Nephron progenitor cell (in vitro differentiated cells): Measurements from ENCODE around the gene IBTK.

ENCODE experiments used
- DNase-seq: peaks from one replicate; pipeline ENCODE4 v3.0.0; 2021
- H3K27ac Mint-ChIP-seq: 2 replicates; pipeline ENCODE4 v1.8.0; 2021; ENCODE audit warnings: mild to moderate bottlenecking, moderate library complexity, mixed read lengths
- H3K27me3 Mint-ChIP-seq: 2 replicates; pipeline ENCODE4 v1.8.0; 2021; ENCODE audit warnings: mild to moderate bottlenecking, low read depth, mixed read lengths; ENCODE audit not compliant: poor library complexity
- H3K36me3 Mint-ChIP-seq: 2 replicates; pipeline ENCODE4 v1.8.0; 2021; ENCODE audit warnings: low read depth, mixed read lengths
- H3K4me1 Mint-ChIP-seq: 2 replicates; pipeline ENCODE4 v1.8.0; 2021; ENCODE audit warnings: mixed read lengths
- H3K4me3 Mint-ChIP-seq: 2 replicates; pipeline ENCODE4 v1.8.0; 2021; ENCODE audit warnings: mild to moderate bottlenecking, moderate library complexity, mixed read lengths
- H3K9me3 Mint-ChIP-seq: 2 replicates; pipeline ENCODE4 v1.8.0; 2021; ENCODE audit warnings: mild to moderate bottlenecking, moderate library complexity, mixed read lengths
- TF ChIP-seq, protein P1 (sequence below): fragments of 200-600 bp; sonication (generic); IDR thresholded peaks from 2 replicates; pipeline ENCODE4 v1.5.0; 2021; ENCODE audit warnings: antibody characterized with exemption

The IBTK gene

DNA sequence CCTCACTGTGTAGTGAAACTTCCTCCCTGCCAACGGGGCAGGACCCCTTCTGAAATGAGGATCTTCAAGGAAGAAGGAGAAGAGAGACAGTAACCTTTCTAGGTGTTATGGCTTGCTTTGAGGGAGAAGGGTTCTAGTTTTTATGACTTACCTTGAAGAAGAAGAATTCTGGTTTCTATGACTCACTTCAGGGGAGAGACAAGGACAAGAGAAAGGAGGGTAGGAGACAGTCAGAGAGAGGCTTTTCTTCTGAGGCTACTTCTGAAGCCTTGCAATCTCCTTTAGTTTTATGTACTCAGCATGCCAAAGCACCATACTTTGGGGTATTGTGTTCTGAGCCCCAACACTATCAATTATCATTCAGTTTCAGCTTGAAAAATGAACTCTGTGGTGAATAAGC lies 25.8 kb upstream of the IBTK start:
- Mint-ChIP-seq H3K9me3 (no peaks in the 10 kb centered on the region), H3K27ac (no peak overlapping the region), H3K27me3 (no peaks in the 10 kb centered on the region), H3K4me3 (no peak overlapping the region), H3K36me3 (no peaks in the 10 kb centered on the region), H3K4me1 (peaks cover 12% of the 10 kb centered on the region)
- DNase-seq: no peak
- TF ChIP-seq, protein P1, sequence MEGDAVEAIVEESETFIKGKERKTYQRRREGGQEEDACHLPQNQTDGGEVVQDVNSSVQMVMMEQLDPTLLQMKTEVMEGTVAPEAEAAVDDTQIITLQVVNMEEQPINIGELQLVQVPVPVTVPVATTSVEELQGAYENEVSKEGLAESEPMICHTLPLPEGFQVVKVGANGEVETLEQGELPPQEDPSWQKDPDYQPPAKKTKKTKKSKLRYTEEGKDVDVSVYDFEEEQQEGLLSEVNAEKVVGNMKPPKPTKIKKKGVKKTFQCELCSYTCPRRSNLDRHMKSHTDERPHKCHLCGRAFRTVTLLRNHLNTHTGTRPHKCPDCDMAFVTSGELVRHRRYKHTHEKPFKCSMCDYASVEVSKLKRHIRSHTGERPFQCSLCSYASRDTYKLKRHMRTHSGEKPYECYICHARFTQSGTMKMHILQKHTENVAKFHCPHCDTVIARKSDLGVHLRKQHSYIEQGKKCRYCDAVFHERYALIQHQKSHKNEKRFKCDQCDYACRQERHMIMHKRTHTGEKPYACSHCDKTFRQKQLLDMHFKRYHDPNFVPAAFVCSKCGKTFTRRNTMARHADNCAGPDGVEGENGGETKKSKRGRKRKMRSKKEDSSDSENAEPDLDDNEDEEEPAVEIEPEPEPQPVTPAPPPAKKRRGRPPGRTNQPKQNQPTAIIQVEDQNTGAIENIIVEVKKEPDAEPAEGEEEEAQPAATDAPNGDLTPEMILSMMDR: no peak

- no peaks in the 10 kb centered on the region for H3K27me3 Mint-ChIP-seq
Measured at GRCh38 chr6:82270881-82271635, 23.5 kb upstream of the IBTK start.

GRCh38 chr6:82268301-82268846 lies 20.8 kb upstream of the IBTK start:
- H3K4me3 Mint-ChIP-seq: no peak overlapping the region
- H3K27me3 Mint-ChIP-seq: no peaks in the 10 kb centered on the region
- peaks cover 12% of the 10 kb centered on the region for H3K4me1 Mint-ChIP-seq
- H3K9me3 Mint-ChIP-seq: no peaks in the 10 kb centered on the region
- TF ChIP-seq, protein P1: no peak
- H3K27ac Mint-ChIP-seq: no peak overlapping the region
- DNase-seq: no peak
- no peaks in the 10 kb centered on the region for H3K36me3 Mint-ChIP-seq

More at GRCh38 chr6:82270881-82271635, 23.5 kb upstream of the IBTK start:
- peaks cover 12% of the 10 kb centered on the region for H3K4me1 Mint-ChIP-seq
- H3K4me3 Mint-ChIP-seq: no peak overlapping the region
- no peaks in the 10 kb centered on the region for H3K9me3 Mint-ChIP-seq
- no peak overlapping the region for H3K27ac Mint-ChIP-seq
- TF ChIP-seq, protein P1: peak; percentile 59
- H3K36me3 Mint-ChIP-seq: no peaks in the 10 kb centered on the region
- DNase-seq: no peak

- Mint-ChIP-seq H3K27ac (no peak overlapping the region), H3K27me3 (no peaks in the 10 kb centered on the region), H3K36me3 (no peaks in the 10 kb centered on the region), H3K9me3 (no peaks in the 10 kb centered on the region), H3K4me1 (no peaks in the 10 kb centered on the region), H3K4me3 (no peak overlapping the region)
- TF ChIP-seq, protein P1: no peak
- DNase-seq: no peak
Measured at GRCh38 chr6:82264824-82265223, 17.3 kb upstream of the IBTK start.

DNA sequence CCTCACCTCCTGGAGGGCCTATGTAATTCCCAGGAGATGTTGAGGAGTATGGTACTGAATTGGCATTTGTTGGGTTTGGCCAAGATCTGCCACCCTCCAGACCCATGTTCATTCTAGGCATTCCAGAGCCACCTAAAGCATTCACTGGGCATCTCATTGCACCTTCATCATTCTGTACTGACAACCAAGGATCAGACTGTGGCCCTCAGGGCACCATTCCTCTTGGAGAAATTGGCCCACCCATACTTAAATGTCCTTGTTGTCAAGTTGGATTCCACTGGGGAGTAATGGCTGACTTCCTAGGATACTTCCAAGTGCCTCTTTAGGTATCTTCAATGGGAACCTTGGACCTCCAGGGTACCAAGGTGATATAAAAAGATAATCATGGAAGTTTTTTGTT lies 16.8 kb upstream of the IBTK start:
- Mint-ChIP-seq H3K27me3 (no peaks in the 10 kb centered on the region), H3K36me3 (no peaks in the 10 kb centered on the region), H3K4me1 (no peaks in the 10 kb centered on the region), H3K9me3 (no peaks in the 10 kb centered on the region), H3K4me3 (no peak overlapping the region), H3K27ac (no peak overlapping the region)
- TF ChIP-seq, protein P1: no peak
- no peak for DNase-seq

- H3K27ac Mint-ChIP-seq: no peak overlapping the region
- H3K27me3 Mint-ChIP-seq: no peaks in the 10 kb centered on the region
- H3K4me3 Mint-ChIP-seq: no peak overlapping the region
- no peaks in the 10 kb centered on the region for H3K4me1 Mint-ChIP-seq
- TF ChIP-seq, protein P1: no peak
- H3K9me3 Mint-ChIP-seq: no peaks in the 10 kb centered on the region
- DNase-seq: no peak
- no peaks in the 10 kb centered on the region for H3K36me3 Mint-ChIP-seq
Measured at GRCh38 chr6:82263916-82264315, 16.4 kb upstream of the IBTK start.
